Measurements from ENCODE around the gene PMAIP1. TPM values are rescaled to one million over a fixed set of nuclear protein-coding genes. Genes with fewer than 3 reads are reported as not detected.
A peak's percentile ranks its signal among the peaks of the same experiment; 100 is the strongest.

Gene PMAIP1
- total RNA-seq, 1 donor = 23.4 TPM

DNA sequence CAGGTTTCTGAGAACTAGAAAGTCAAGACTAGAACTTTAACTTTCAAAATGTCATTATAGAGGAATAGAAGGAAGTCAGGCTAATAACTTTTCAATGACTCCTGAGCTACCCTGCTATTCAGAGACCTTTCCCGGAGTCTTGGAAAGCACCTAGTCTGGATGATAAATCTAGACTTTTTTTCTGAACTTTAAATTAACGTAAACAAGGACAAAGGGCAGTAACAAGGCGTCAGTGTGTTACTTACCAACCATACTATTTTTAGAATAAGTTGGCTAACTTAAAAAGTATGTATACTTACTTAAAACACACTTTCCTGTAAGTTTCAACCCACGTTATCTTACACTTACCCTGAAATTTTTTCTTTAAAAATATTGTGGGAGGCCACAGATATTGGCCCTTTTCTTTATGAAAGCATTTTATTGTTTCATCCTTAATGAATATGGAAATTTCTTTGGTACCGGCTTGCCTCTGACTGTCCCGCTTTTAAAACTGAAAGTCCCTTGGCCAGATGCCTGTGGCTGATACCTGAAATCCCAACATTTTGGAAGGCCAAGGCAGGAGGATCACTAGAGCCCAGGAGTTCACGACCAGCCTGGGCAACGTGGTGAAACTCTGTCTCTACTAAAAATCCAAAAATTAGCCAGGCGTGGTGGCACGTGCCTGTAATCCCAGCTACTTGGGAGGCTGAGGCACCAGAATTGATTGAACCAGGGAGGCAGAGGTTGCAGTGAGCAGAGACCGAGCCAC, 9.7 kb downstream of the PMAIP1 start:
- no peak for DNase-seq (ENCODE audit: low read depth in 2 of 3, low spot score in 2 of 3)

DNA sequence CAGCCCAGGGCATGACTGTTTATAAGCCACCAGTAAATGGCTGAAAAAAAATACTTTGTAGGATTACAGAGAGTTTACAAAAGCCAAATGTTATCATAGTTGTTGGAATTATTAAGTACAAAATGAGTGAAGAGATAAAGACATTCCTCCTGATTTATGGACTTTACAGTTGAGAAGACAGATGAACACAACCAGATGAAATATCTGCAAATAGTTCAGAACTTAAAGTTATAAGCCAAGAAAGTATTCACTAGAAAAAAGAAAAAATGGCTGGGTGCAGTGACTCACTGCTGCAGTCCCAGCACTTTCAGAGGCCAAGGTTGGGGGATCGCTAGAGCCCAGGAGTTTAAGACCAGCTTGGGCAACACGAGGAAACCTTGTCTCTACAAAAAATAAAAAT, 11.2 kb downstream of the PMAIP1 start:
- no peak for DNase-seq (ENCODE audit: low read depth in 2 of 3, low spot score in 2 of 3)

DNA sequence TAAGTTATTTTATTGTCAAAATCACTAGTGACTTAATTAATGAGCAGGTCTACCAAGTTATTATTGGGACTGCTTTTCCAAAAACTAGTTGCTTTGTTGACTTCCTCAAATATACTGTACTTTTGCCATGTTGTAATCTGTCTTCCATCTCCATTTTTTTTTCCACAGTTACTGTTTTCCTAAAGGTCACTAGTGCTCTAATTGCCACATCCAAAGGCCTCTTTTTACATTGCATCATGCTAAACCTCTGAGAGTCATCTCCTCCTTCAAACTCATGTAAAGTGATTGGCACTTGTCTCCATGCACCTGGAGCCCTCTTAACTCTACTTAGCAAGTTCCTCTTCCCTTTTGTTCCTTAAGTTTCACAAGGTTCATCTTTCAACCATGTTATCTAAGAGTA, 11.8 kb downstream of the PMAIP1 start:
- no peak for DNase-seq (ENCODE audit: low read depth in 2 of 3, low spot score in 2 of 3)

DNA sequence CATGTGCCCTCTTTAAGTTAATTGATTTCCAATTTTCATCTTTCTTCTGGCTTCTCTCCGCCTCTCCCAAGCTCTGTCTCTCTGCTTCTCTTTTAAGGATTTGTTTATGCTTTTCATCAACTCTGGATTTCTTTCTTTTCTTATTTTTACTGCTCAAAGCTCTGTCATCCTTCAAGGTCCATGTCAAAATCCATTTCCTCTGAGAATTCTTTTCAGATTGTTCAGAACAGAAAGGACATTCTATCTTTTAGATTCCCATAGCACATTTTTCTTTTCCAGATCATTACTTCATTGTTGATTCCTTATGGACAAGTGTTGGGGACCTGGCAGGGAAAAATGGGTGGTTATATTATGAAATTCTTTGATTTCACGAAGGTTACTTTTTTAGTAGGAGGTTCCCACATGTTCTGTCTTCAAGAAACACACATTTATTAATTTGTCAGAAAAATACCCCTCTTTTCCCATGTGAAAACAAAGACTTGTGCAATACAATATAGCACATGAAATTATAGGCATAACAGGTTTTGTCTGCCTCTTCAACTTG, 12.3 kb downstream of the PMAIP1 start:
- no peak for DNase-seq (ENCODE audit: low read depth in 2 of 3, low spot score in 2 of 3)

DNA sequence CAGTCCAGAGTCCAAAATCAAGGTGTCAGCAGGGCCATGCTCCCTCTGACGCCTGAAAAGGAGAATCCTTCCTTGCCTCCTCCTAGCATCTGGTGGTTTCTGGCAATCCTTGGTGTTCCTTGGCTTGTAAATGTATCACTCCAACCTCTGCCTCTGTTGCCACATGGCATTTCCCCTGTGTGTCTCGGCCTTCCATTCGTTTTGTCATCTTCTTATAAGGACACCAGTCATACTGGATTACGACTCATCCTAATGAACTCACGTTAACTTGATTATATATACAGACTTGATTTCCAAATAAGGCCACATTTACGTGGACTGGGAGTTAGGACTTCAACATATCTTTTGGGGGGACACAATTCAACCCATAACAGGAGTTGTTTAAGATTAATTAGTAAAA, 15.8 kb downstream of the PMAIP1 start:
- DNase-seq (ENCODE audit: low read depth in 2 of 3, low spot score in 2 of 3) = no peak

DNA sequence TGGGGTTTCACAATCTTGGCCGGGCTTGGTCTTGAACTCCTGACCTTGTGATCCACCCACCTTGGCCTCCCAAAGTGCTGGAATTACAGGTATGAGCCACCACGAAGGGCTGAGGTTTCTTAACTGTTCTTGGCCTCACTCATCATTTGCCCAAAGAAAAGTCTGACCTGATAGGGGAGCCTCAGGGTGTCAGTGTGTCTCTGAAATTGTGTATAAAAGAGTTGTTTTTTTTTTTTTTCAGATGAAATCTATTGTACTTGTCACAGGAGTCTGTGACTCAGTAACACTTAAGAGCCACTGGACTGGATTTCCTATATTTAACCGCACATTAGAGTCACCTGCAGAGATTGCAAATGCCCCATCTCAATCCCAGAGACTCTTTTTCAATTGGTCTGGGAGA, 16.9 kb downstream of the PMAIP1 start:
- DNase-seq (ENCODE audit: low read depth in 2 of 3, low spot score in 2 of 3) = no peak

DNA sequence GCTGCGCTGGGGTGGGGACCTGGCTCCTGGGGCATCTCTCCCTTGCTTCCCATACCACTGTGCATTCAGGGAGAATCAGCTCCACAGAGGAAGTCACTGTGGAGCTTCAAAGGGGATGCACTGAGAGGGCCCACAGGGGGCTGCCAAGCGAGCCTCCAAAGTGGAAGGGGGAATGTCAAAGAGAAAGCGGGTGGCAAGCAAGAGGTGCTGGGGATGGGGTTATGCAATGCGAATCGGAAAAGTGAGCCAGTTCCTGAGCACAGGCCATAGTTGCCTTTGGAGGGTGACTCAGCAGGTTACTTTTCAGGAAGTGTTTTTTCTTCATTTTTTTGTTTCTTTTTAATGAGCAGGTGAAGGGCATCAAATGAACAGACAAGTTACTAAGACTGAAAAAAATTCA, 17.6 kb downstream of the PMAIP1 start:
- peak in 2 of 3 donors; percentile 86 to 87 for DNase-seq (ENCODE audit: low read depth in 2 of 3, low spot score in 2 of 3)

DNA sequence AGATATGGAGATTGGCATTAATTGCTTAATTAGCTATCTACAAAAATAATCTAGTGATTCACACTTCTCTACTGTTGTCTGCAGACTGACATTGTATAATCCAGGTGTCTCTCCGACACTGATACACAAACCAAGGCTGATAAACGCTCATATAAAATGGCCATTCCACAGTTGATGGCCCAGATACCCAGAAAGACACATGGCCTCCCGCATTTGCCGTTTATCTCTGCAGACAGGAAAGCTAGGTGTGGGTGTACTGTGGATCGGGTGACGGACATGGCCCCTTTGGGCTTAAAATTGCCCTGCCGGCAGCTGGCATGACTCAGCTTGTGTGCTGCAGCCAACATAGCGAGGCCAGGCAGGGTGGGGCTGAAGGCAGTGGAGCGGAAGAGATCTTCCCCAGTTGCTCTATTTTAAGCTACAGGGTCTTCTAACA, 18.5 kb downstream of the PMAIP1 start:
- peak in 2 of 3 donors; percentile 83 to 85 for DNase-seq (ENCODE audit: low read depth in 2 of 3, low spot score in 2 of 3)

DNA sequence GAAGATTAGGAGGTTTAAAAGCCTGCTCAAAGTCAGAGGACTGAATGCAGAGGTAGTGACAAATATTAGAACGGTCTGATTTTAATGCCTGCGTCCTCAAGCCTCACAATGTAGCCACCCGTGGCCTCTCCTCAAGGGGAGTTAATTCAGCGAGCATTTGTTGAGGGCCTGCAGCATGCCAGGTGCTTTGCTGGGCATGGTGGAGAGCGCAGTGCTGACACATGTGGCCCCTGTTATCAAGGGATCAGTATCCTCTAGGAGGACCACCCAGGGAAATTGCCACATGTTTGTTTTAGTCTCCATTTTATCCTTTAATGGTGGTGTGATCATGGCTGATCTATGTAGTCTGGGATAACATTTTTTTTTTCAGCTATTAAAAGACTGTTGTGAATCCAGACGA, 19.2 kb downstream of the PMAIP1 start:
- DNase-seq (ENCODE audit: low read depth in 2 of 3, low spot score in 2 of 3) = no peak

DNA sequence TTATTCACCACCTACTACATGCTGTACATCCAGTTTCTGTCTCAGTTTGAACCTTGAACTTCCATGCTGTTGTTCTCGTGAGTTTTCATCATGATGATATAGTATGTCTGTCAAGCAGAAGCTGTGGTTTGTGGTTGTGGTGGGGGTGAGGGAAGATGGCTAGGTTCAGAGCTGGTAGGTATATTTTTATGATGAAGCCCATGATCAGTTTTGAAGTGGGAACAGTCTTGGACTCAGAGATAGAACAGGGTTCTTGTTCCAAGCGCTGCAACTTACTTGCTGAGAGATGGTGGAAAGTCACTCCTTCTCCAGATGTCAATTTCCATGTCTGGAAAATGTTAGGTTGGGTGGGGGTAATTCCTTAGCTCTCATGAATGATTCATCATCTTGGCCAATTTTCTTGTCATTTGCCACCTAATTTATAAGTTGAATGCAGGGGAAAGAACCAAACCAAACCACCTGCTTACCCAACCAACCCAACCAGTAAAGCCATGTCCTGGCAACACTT, 21.6 kb downstream of the PMAIP1 start:
- DNase-seq (ENCODE audit: low read depth in 2 of 3, low spot score in 2 of 3) = peak in 2 of 3 donors; percentile 77 to 80

DNA sequence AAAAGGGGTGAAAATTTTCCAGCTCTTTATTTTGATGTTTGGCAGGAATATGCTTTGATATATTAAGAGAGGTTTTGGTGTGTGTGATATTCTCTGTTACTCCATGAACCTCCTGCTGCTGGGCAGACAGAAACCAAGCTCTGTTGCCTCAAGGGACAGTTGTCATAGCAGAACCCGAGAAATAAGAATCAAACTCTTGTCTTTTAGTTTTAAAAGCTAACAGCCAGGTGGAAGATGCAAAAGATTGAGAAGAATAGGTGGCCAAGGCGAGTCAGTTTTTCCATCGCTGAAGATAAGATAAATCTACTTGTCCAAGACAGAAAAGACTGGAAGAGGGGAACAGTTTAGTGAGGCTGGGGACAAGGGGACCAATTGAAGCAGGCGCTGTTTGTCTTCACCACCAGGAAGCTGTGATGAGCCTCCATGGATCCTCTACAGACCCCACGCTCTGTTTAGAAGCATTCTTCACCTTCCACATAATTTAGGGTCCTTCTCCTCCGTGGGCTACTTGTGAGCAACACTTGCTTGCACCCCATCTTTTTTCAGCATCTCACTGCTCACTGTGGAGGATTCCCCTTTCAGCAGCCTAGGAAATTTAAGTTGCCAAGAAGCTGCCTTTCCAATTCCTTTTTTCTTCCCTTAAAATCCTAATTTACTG, 23.9 kb downstream of the PMAIP1 start:
- no peak for DNase-seq (ENCODE audit: low read depth in 2 of 3, low spot score in 2 of 3)

DNA sequence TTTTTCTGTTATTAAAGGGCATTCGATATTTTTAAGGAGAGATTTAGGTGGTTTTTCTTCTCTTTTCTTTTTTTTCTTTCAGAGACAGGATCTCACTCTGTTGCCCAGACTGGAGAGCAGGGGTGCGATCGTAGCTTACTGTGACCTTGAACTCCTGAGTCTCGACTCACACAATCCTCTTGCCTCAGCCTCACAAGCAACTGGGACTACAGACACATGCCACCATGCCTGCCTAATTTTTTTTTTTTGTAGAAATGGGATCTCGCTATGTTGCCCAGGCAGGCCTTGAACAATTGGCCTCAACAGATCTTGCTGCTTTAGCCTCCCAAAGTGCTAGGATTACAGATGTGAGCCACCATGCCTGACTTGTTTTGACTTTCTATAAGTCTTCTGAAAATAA, 26.3 kb downstream of the PMAIP1 start:
- DNase-seq (ENCODE audit: low read depth in 2 of 3, low spot score in 2 of 3) = no peak

DNA sequence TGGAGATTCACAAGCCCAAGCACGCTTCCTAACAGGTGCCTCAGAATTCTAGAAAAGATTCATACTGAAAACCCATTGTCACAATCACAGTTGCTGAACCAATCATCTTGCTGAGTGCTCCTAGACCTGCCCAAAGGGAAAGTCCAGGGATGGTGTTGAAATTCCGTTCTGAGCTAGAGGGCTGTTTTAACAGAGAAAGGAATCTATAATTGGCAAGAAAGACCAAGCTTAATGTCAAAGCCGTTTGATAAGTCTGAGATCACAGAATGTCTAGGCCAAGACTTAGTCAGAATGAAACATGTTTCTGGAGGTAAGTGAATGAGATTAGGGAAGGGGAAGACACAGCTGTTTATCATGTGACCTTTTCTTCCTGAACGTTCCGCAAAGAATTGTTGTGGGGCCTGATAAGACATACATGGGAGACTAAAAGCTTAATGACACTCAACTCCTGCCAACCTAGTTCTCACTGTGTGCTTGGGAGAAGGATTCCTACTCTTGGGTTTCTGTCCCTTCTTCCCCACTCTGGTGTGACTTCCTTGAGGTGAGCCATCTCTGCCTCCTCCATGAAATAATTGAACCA, 27.5 kb downstream of the PMAIP1 start:
- peak in 2 of 3 donors; percentile 43 to 64 for DNase-seq (ENCODE audit: low read depth in 2 of 3, low spot score in 2 of 3)

DNA sequence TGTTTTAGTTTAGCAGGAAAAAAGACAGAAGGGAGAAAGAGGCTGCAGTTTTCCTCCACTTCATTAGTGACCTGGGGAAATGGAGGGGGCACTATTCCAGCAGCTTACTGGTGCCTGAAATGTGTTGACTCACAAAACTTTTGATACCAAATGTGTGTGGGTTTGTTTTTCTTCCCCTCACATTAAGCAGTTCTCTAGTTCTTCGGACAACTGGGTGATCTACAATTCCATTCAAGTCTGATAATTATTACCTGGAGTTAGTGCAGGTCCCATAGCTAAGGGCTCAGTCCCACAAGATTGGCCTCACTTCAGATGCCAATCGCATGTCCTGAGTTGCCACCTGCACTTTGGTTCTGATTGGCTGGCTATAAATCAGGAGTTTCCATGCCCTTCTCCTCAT, 28.4 kb downstream of the PMAIP1 start:
- no peak for DNase-seq (ENCODE audit: low read depth in 2 of 3, low spot score in 2 of 3)

DNA sequence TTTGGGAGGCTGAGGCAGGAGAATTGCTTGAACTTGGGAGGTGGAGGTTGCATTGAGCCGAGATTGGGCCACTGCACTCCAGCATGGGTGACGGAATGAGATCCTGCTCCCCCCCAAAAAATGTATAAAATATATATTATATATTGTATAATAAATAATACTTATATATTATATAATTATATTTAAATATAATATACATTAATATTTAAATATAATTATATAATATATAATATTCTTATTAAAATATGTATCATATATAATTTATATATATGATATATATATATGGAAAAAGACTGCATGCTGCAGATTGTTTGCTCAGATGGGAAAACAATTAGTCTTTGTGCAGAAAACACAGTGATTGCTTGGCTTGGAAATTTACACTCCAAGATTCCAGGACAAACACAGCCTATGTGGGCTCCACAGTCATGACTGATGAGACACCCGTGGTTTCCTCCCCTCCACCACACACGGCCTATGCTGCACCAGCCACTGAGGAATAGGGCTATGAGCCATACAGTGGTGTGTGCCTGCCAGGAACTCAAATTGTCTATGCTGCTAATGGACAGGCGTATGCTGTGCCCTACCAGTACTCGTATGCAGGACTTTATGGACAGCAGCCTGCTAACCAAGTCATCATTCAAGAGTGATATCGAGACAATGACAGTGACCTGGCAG, 30.0 kb downstream of the PMAIP1 start:
- DNase-seq (ENCODE audit: low read depth in 2 of 3, low spot score in 2 of 3) = no peak

DNA sequence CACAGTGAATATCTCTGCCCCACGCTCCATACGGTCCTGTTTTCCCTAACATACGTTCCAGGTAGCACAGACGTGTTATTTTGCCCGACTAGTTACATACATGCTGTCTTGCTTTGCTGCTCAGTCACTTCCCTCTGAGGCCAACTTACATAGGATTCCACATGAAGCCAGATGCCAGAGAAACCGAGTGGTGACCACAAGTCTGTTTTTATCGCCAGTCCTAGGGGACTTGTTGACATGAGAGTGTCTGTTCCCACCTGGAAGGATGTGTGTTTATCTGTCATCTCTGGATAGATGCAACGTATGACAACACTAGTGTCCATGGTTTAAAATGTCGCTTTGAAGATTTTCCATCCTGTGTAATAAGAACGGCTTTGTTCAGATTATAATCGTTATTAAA, 32.6 kb downstream of the PMAIP1 start:
- no peak for DNase-seq (ENCODE audit: low read depth in 2 of 3, low spot score in 2 of 3)

DNA sequence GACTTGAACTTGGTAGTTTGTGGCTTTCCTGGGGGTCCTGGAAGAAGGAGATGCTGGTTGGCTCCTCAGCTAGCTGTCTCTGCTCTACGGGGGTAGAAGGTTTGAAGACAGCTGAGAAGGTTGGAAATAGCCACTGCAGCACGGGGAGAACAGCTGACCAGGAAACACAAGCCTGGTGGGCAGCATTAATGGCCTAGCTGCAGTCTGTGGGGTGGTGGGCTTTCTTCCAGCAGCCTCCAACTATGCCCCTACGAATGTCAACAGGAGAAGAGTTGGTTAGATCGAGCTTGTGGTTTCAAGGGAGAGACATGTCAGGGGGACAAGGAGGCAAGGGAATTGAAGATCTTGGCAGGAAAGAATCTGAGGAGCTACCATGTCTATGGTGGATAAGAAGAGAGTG, 38.9 kb downstream of the PMAIP1 start:
- no peak for DNase-seq (ENCODE audit: low read depth in 2 of 3, low spot score in 2 of 3)

DNA sequence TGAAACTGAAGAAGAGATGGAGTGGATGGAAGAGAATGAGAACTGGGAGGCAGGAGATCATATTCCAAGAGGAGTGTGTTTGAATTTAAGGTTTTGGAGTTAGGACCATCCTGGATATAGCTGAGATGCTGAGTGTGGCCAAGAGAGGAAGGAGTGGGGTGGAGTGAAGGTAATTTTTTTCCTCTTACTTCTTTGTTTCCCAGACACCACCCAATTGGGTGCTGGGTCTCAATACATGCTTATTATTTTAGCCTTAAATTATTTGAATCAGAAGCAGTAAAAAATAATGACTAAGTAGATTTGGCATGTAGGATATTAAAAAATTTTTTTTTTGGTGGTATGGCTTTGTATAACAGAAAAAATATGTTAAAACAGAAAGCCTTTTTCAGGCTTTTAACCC, 39.3 kb downstream of the PMAIP1 start:
- DNase-seq (ENCODE audit: low read depth in 2 of 3, low spot score in 2 of 3) = no peak

DNA sequence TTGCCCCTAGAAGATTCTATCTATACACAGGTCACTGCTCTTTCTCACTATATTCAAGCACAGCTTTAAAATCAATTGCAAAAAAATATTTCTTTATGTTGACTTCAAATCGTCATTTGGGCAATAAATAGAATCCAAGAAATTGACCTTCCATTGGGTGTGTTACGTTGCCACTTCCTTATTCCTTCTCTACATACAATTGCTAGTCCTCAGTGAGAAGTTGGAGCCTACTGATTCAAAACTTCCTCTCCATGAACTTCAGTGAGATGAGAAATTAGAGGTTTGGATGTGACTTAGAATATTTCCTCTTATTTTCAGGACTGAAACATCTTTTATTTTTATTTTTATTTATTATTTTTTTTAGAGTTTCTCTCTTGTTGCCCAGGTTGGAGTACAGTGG, 40.3 kb downstream of the PMAIP1 start:
- DNase-seq (ENCODE audit: low read depth in 2 of 3, low spot score in 2 of 3) = no peak

DNA sequence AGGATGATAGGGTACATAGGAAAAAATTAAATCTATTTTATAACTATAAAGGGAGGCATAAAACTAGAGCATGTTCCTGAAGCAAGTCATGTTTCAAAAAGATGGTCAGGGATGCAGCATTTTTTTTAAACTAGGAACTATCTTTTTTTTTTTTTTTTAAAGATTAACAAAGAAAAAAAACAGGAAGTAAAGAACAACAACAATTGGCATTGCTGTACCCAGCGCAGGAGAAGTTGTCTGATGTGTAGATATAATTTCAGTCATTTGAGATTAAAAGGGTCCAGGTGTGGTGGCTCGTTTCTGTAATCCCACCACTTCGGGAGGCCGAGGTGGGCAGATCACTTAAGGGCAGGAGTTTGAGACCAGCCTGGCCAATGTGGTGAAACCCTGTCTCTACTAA, 41.5 kb downstream of the PMAIP1 start:
- peak in 1 of 3 donors; percentile 39 for DNase-seq (ENCODE audit: low read depth in 2 of 3, low spot score in 2 of 3)

DNA sequence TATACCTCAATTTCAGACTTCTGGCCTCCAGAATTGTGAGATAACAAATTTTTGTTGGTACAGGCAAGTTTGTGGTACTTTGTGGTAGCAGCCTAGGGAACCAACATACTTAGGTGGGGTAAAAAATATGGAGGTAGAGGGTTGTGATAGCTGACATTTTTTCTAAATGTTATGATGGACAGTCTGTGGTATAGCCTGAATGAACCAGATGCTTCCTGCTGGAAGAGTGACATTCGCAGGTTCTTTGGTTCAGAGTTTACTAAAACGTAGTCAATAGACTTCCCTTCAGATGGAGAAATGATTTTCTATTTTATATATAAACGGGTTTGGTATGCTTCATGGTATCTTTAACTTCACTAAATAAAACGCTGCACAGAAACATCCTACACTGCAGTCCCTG, 42.8 kb downstream of the PMAIP1 start:
- DNase-seq (ENCODE audit: low read depth in 2 of 3, low spot score in 2 of 3) = peak in 1 of 3 donors; percentile 78

Data from hematopoietic multipotent progenitor cell (in vitro differentiated cells).